Stimulated activated CD4-positive, alpha-beta T cell treated with anti-CD3 and anti-CD28 coated beads, Interleukin-15, amount 100 ng/mL, for 48 hours (primary cell): ENCODE measurements around the gene WEE2.
"Not testable (repeated sequence)": the region's sequence is repeated elsewhere in the genome, so short reads cannot be mapped to it uniquely, and the experiment has no call there.

Source experiments
- DNase-seq, 2 donors: peaks; one replicate each; pipeline ENCODE4 v3.0.0-alpha.2; 2020; ENCODE audit warnings: low read depth in 2 of 2

The WEE2 gene

GRCh38 chr7:141714571-141714970, 6.4 kb downstream of the WEE2 start:
- DNase-seq: no peak

- no peak for DNase-seq
Observed at GRCh38 chr7:141715018-141715417, 6.9 kb downstream of the WEE2 start.

GRCh38 chr7:141715794-141716689, 7.9 kb downstream of the WEE2 start:
- DNase-seq: no peak

GRCh38 chr7:141717450-141717849, 9.3 kb downstream of the WEE2 start:
- no peak for DNase-seq

- no peak for DNase-seq
Observed at GRCh38 chr7:141722529-141722928, 14.4 kb downstream of the WEE2 start.

- DNase-seq: no peak
Observed at GRCh38 chr7:141729020-141729419, 20.9 kb downstream of the WEE2 start.

GRCh38 chr7:141731476-141732149, 23.5 kb downstream of the WEE2 start:
- DNase-seq: no peak

- no peak for DNase-seq
Observed at GRCh38 chr7:141737118-141737835, 29.1 kb downstream of the WEE2 start.

GRCh38 chr7:141737836-141738591, 29.9 kb downstream of the WEE2 start, which contains the start of gene SSBP1:
Gene SSBP1 (plus strand): TSS chr7:141738358. CDS start chr7:141739167, 809 bp downstream.
- peak; percentile 84 to 88 for DNase-seq

- no peak for DNase-seq
Observed at GRCh38 chr7:141738592-141739013, 30.4 kb downstream of the WEE2 start.

- no peak for DNase-seq
Observed at GRCh38 chr7:141739250-141739649, 31.1 kb downstream of the WEE2 start.

GRCh38 chr7:141742229-141742628, 34.1 kb downstream of the WEE2 start:
- no peak for DNase-seq

- DNase-seq: no peak
Observed at GRCh38 chr7:141744131-141744530, 36.0 kb downstream of the WEE2 start.

- DNase-seq: no peak
Observed at GRCh38 chr7:141748396-141748795, 40.2 kb downstream of the WEE2 start.

- DNase-seq: not testable (repeated sequence)
Observed at GRCh38 chr7:141751904-141752303, 43.8 kb downstream of the WEE2 start.

- no peak for DNase-seq
Observed at GRCh38 chr7:141752634-141753033, 44.5 kb downstream of the WEE2 start.

GRCh38 chr7:141754939-141755338, 46.8 kb downstream of the WEE2 start:
- no peak for DNase-seq

- no peak for DNase-seq
Observed at GRCh38 chr7:141763797-141764196, 55.6 kb downstream of the WEE2 start, which contains the start of gene TAS2R3. Gene TAS2R3 (plus strand): TSS chr7:141764097. CDS start chr7:141764159, 62 bp downstream.

GRCh38 chr7:141770083-141770583, 62.0 kb downstream of the WEE2 start:
- DNase-seq: not testable (repeated sequence)

GRCh38 chr7:141776374-141776773, 68.2 kb downstream of the WEE2 start, which contains the start of gene TAS2R4:
Gene TAS2R4 (plus strand): TSS chr7:141776674. CDS start chr7:141778489, 1,815 bp downstream.
- DNase-seq: no peak
